H9 (cell line): ENCODE data around the gene ITIH4. TPM values are rescaled to one million over a fixed set of nuclear protein-coding genes. Genes with fewer than 3 reads are reported as not detected.

Experiments
- DNase-seq: peaks from one replicate; pipeline ENCODE4 v3.0.0-alpha.2; 2017
- H2AFZ ChIP-seq: one replicate; pipeline ENCODE4 v1.6.1; 2013; ENCODE audit warnings: mild to moderate bottlenecking, low read length, control low read depth, moderate library complexity
- H2AK5ac ChIP-seq: 2 replicates; pipeline ENCODE4 v1.6.1; 2013; ENCODE audit warnings: low read length, control low read depth, mixed read lengths; ENCODE audit not compliant: insufficient read length
- H2BK120ac ChIP-seq: one replicate; pipeline ENCODE4 v1.6.1; 2013; ENCODE audit warnings: low read depth, mild to moderate bottlenecking, low read length, control low read depth, inconsistent platforms; ENCODE audit not compliant: poor library complexity, severe bottlenecking
- H2BK12ac ChIP-seq: 2 replicates; pipeline ENCODE4 v1.6.1; 2013; ENCODE audit warnings: low read length, control low read depth, mixed read lengths, low read depth; ENCODE audit not compliant: insufficient read length
- H2BK15ac ChIP-seq: 2 replicates; pipeline ENCODE4 v1.6.1; 2013; ENCODE audit warnings: low read depth, low read length, control low read depth
- H2BK20ac ChIP-seq: one replicate; pipeline ENCODE4 v1.6.1; 2013; ENCODE audit warnings: low read depth, mild to moderate bottlenecking, low read length, control low read depth, inconsistent platforms; ENCODE audit not compliant: poor library complexity, severe bottlenecking
- H2BK5ac ChIP-seq: 2 replicates; pipeline ENCODE4 v1.6.1; 2013; ENCODE audit warnings: low read length, control low read depth, mixed read lengths; ENCODE audit not compliant: insufficient read length
- H3K14ac ChIP-seq: 2 replicates; pipeline ENCODE4 v1.6.1; 2013; ENCODE audit warnings: low read length, control low read depth; ENCODE audit not compliant: insufficient read depth
- H3K18ac ChIP-seq: 2 replicates; pipeline ENCODE4 v1.6.1; 2013; ENCODE audit warnings: low read depth, mild to moderate bottlenecking, mixed read lengths, low read length, control low read depth; ENCODE audit not compliant: insufficient read length
- H3K23ac ChIP-seq: 2 replicates; pipeline ENCODE4 v1.6.1; 2013; ENCODE audit warnings: low read length, control low read depth, mixed read lengths, low read depth; ENCODE audit not compliant: insufficient read length
- H3K23me2 ChIP-seq: 2 replicates; pipeline ENCODE4 v1.6.1; 2013; ENCODE audit warnings: low read depth, mild to moderate bottlenecking, mixed read lengths, low read length, control low read depth; ENCODE audit not compliant: insufficient read length, poor library complexity, severe bottlenecking
- H3K27ac ChIP-seq: 2 replicates; pipeline ENCODE4 v1.5.1; 2013; ENCODE audit warnings: low read length, control low read depth, mixed read lengths, low read depth; ENCODE audit not compliant: insufficient read length
- H3K27me3 ChIP-seq: 2 replicates; pipeline ENCODE4 v1.6.1; 2013; ENCODE audit warnings: low read length, control low read depth, inconsistent platforms; ENCODE audit not compliant: insufficient read depth
- H3K4ac ChIP-seq: 2 replicates; pipeline ENCODE4 v1.6.1; 2013; ENCODE audit warnings: low read depth, mild to moderate bottlenecking, control low read depth, inconsistent platforms, low read length, moderate library complexity
- H3K4me1 ChIP-seq: 2 replicates; pipeline ENCODE4 v1.6.1; 2013; ENCODE audit warnings: low read length, control low read depth, inconsistent platforms; ENCODE audit not compliant: insufficient read depth
- H3K4me2 ChIP-seq: 2 replicates; pipeline ENCODE4 v1.6.1; 2013; ENCODE audit warnings: low read length, control low read depth, mixed read lengths; ENCODE audit not compliant: insufficient read length, insufficient read depth
- H3K56ac ChIP-seq: 2 replicates; pipeline ENCODE4 v1.6.1; 2013; ENCODE audit warnings: low read depth, mild to moderate bottlenecking, mixed read lengths, low read length, control low read depth; ENCODE audit not compliant: insufficient read length
- H3K79me1 ChIP-seq: 2 replicates; pipeline ENCODE4 v1.6.1; 2013; ENCODE audit warnings: low read depth, mild to moderate bottlenecking, moderate library complexity, low read length, control low read depth, inconsistent platforms; ENCODE audit not compliant: insufficient read depth, poor library complexity, severe bottlenecking
- H3K79me2 ChIP-seq: 2 replicates; pipeline ENCODE4 v1.6.1; 2013; ENCODE audit warnings: low read length, control low read depth, inconsistent platforms; ENCODE audit not compliant: insufficient read depth
- H3K9ac ChIP-seq: 2 replicates; pipeline ENCODE4 v1.6.1; 2013; ENCODE audit warnings: low read length, control low read depth, mixed read lengths; ENCODE audit not compliant: insufficient read length; ENCODE audit errors: extremely low read depth
- H3K9me3 ChIP-seq: one replicate; pipeline ENCODE4 v1.6.1; 2013; ENCODE audit warnings: low read depth, low read length, inconsistent platforms; ENCODE audit not compliant: control insufficient read depth
- H3T11ph ChIP-seq: one replicate; pipeline ENCODE4 v1.6.1; 2013; ENCODE audit warnings: mild to moderate bottlenecking, low read length, control low read depth, inconsistent platforms
- H4K20me1 ChIP-seq: one replicate; pipeline ENCODE4 v1.6.1; 2013; ENCODE audit not compliant: control insufficient read depth, insufficient read length, insufficient read depth
- H4K5ac ChIP-seq: 2 replicates; pipeline ENCODE4 v1.6.1; 2013; ENCODE audit warnings: low read depth, mild to moderate bottlenecking, mixed read lengths, low read length, control low read depth; ENCODE audit not compliant: insufficient read length
- H4K8ac ChIP-seq: replicated peaks from 2 replicates; pipeline ENCODE4 v1.6.1; 2013; ENCODE audit warnings: low read length, control low read depth, mixed read lengths, low read depth; ENCODE audit not compliant: insufficient read length
- H4K91ac ChIP-seq: 2 replicates; pipeline ENCODE4 v1.6.1; 2013; ENCODE audit warnings: low read depth, mild to moderate bottlenecking, moderate library complexity, mixed read lengths, low read length, control low read depth; ENCODE audit not compliant: insufficient read length
- H3K27ac Mint-ChIP-seq, 3 experiments: 2 replicates in 2 of 3; 3 replicates in 1 of 3; pipeline ENCODE4 v1.8.0; 2020 to 2021; ENCODE audit warnings: mixed read lengths in 3 of 3, mild to moderate bottlenecking in 1 of 3, moderate library complexity in 1 of 3
- H3K27me3 Mint-ChIP-seq: 2 replicates; pipeline ENCODE4 v1.8.0; 2021; ENCODE audit warnings: low read depth, mild to moderate bottlenecking, moderate library complexity, mixed read lengths
- H3K36me3 Mint-ChIP-seq, 3 experiments: 2 replicates in 2 of 3; 3 replicates in 1 of 3; pipeline ENCODE4 v1.8.0; 2020 to 2021; ENCODE audit warnings: low read depth in 3 of 3, mixed read lengths in 3 of 3; ENCODE audit not compliant: insufficient read depth in 1 of 3
- H3K4me1 Mint-ChIP-seq, 2 experiments: 2 replicates each; pipeline ENCODE4 v1.8.0; 2020; ENCODE audit warnings: mixed read lengths in 2 of 2
- H3K4me3 Mint-ChIP-seq, 2 experiments: 2 replicates in 1 of 2; 3 replicates in 1 of 2; pipeline ENCODE4 v1.8.0; 2020 to 2021; ENCODE audit warnings: mild to moderate bottlenecking in 2 of 2, mixed read lengths in 2 of 2, moderate library complexity in 1 of 2
- H3K9me3 Mint-ChIP-seq, 2 experiments: 2 replicates in 1 of 2; 3 replicates in 1 of 2; pipeline ENCODE4 v1.8.0; 2020; ENCODE audit warnings: mild to moderate bottlenecking in 2 of 2, mixed read lengths in 2 of 2, moderate library complexity in 1 of 2
- CTCF ChIP-seq: fragments of 200-600 bp; sonication (generic); conservative IDR thresholded peaks from 3 replicates; pipeline ENCODE4 v1.8.0; 2021; ENCODE audit warnings: antibody characterized with exemption, mild to moderate bottlenecking
- WGBS: extraction: QIAGEN DNeasy Blood & Tissue Kit; methylation state at CpG from one replicate; pipeline ENCODE4 v1.1.7; 2013; ENCODE audit warnings: missing lambda C conversion rate, low lambda C conversion rate, mixed read lengths; ENCODE audit not compliant: insufficient read length; ENCODE audit errors: extremely low coverage; 5-methylcytosine and 5-hydroxymethylcytosine counted together
- total RNA-seq: library from RNA; stranded (reverse); gene quantifications from 2 replicates; pipeline ENCODE4 v1.2.1, GENCODE V29; 2021

The ITIH4 gene
- total RNA-seq, 1 experiment from 2014 or later: 3.0 TPM

GRCh38 chr3:52779011-52779836, 51.2 kb downstream of the ITIH4 start:
- Histone ChIP-seq H2AFZ (no peak overlapping the region), H3K4me2 (no peak overlapping the region), H2BK5ac (no peak overlapping the region), H4K91ac (no peak overlapping the region), H2BK120ac (no peak overlapping the region), H3K23ac (no peak overlapping the region), H2BK20ac (no peak overlapping the region), H2BK15ac (no peak overlapping the region), H3K14ac (no peak overlapping the region), H4K5ac (no peak overlapping the region), H2AK5ac (no peak overlapping the region), H3K4ac (no peak overlapping the region), H3K79me2 (no peaks in the 10 kb centered on the region), H3K18ac (no peak overlapping the region), H3T11ph (no peak overlapping the region), H3K23me2 (no peaks in the 10 kb centered on the region), H3K9me3 (no peaks in the 10 kb centered on the region), H3K56ac (no peak overlapping the region), H3K27ac (no peak overlapping the region), H4K8ac (no peak overlapping the region), H3K9ac (no peak overlapping the region), H3K4me1 (peaks cover 3% of the 10 kb centered on the region), H4K20me1 (no peaks in the 10 kb centered on the region), H3K79me1 (no peaks in the 10 kb centered on the region), H2BK12ac (no peak overlapping the region), H3K27me3 (no peaks in the 10 kb centered on the region)
- Mint-ChIP-seq H3K36me3 (no peaks in the 10 kb centered on the region), H3K27me3 (peaks cover 13% of the 10 kb centered on the region), H3K4me1 (peaks cover 12 to 13% of the 10 kb centered on the region in 2 experiments), H3K4me3 (no peak overlapping the region; a peak in 1 of 5 replicates), H3K9me3 (no peaks in the 10 kb centered on the region), H3K27ac (no peak overlapping the region)
- TF ChIP-seq CTCF: no peak
- DNase-seq: no peak
- WGBS: no CpG with 5 or more reads among the region's 11 CpGs
